Hematopoietic multipotent progenitor cell (in vitro differentiated cells): ENCODE data around the gene PLCB2. TPM values are rescaled to one million over a fixed set of nuclear protein-coding genes. Genes with fewer than 3 reads are reported as not detected.

ENCODE experiments used
- DNase-seq, 3 donors: peaks; one replicate each; pipeline ENCODE4 v3.0.0-alpha.2; 2011 to 2015; ENCODE audit warnings: low read depth in 2 of 3, low spot score in 2 of 3
- total RNA-seq: library from RNA; depleted of rRNA; stranded (reverse); fragments of >200 nt; gene quantifications from one replicate; pipeline ENCODE4 v1.2.3, GENCODE V29; 2012

PLCB2 gene
- total RNA-seq, 1 donor = 123 TPM

DNA sequence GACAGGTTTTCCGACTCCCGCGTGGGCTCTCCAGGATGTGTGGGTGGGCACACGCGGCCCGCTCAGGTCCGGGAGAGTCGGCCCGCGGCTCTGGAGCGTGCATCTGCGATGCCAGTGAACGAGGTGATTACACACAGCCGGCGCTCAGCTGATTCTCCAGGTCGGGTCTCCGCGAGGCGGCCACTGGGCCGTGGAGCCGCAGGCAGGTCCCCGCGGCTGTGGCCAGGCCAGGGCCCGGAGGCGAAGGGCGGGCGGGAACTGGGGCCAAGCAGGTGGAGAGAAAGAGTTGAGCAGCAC, 55.6 kb downstream of the PLCB2 start:
- DNase-seq = no peak

DNA sequence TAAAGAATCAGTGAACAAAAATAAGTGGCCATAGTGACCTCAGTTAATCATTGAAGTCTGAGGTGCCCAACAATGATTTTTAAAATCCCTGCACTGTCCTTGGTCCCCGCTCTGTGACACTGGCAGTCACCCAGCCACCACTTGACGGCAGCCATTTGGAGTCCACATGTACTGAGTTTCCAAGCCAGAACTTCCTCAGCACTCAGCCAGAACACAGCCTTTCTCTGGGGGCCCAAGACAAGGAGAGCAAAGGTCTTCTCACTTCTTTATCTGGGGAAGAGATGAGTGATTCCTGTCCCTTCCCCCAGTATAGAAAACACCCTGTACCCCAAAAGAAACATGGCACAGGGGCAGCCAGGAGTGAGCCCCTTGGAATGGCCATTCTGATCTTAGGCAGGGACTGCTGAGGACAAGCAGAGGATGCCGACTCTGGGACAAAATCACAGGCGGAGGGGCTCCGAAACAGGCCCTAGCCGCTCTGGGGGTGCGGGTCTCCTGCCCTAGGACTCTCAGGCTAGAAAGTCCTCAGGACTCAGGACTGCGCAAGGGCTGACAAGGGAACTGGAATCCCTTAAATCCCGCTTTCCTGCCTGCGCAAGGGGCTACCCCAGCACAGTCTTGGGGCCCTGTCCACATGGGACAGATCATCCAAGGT, 56.1 kb downstream of the PLCB2 start:
- DNase-seq = no peak

DNA sequence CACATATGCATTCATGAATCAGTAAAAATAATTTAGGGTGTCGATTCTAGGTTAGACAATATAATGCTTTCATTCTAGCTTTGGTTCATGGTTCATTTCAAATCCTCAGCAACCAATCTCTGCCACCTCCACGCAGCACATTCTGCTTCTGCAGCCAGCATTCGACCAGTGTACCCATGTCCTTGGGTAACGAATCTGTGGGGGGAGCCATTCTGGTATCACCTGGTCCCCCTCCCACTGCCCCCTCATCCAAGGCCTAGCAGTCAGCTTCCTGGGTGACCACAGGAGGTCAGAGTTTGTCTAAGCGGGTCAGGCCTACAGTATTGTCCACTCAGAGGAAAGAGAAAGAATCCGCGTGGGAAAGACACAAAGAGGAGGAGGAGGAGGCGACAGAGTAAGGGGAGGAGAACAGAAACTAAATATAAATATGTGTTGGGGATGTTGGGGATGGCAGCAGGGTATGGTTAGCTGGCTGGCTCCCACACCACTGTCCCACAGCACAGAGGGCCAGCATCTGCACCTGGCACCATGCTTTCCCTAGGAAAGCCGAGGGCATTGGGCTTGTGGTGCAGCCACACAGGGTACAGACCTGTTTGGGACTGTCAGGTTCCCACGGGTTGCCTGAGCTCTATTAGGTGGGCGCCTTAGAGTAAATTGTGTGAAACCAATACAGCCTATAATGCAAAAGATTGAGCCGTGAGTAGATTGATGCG, 56.8 kb downstream of the PLCB2 start:
- no peak for DNase-seq

DNA sequence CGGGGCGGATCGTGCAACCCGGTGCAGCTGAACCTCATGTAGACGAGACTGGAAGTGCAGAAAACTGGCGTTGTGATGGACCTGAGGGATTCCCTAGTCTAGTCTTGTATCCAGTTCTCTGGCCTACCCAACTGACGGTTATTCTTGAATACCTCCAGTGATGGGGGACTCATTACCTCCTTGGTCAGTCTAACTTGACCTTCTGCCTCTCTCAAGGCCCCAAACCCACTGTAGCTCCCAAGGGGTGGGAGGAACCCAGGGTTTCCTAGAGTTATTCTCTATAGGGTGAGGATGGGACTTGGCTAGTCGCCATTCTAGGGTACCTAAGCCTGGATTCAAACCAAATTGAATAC, 57.5 kb downstream of the PLCB2 start:
- no peak for DNase-seq

DNA sequence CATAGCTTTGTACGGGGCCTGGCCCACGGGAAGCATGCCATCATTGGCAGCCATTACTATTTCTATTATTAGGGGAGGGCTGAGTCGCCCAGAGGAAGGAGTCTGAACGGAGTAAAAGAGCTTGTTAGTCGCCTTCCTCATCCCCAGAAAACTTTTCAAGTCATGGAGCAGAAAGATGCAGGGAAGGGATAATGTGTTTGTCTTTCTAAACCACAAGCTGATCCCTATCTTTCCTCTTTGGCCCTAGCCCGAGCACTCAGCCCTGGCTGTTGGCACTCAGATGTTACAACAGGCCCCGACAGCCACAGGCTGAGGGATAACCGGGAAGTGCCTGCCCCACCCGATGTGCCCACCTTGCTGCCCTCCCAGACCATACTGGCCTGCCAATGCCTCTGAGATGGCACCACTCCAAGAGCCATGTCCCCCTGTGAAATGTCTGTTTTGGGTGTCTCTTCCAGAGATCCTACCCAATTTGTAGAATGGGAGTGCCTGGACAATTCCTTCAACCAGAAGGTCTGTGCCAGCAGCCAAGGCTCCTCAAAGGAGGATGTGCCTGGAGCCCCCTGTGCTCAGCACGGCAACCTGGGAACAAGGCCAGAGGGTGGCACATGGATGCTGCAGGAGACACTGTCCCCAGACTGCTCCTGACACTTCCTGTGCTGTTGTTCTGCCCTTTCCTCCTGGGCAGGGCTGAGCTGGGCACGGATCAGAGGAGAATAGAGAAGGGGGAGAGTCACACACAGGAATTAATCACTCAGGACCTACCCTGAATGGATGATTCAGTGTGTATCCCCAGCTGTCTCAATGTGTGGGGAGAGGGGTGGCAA, 58.0 kb downstream of the PLCB2 start:
- DNase-seq = no peak

DNA sequence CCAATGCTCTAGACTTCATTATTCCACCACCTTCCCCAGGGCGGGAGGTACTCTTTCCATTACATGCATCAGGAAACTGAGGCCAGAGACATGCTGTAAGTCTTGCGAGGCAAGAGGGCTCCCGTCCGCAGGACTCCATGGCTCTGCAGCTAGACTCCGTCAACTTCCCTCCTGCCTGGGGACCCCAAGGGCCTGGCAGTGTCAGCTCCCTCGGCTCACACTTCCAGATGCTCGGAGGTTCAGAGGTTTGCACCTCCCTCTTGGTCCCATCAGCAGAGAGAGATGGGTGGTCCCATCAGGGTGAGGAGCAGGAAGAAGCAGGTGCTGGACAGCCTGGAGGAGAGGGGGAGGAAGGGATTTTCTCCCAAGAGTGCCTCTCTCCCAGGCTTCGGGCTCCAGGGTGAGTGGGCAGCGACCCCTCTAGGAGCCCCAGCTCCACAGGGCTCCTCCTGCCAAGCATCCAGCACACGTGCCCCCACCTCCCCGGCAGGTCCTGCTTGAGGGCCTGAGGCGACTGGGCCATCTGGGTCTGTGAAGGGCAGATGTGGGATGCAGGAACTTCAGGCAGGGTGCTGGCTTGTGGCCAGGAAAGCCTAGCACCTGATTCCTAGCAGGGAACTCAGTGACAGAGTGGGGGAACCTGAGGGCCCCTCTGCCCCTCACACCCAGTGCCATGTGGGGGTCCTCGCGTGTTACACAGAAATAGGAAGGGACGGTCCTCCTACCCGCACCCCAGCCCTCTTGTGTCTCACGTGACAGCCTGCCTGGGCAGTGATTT, 59.5 kb downstream of the PLCB2 start:
- DNase-seq = no peak

DNA sequence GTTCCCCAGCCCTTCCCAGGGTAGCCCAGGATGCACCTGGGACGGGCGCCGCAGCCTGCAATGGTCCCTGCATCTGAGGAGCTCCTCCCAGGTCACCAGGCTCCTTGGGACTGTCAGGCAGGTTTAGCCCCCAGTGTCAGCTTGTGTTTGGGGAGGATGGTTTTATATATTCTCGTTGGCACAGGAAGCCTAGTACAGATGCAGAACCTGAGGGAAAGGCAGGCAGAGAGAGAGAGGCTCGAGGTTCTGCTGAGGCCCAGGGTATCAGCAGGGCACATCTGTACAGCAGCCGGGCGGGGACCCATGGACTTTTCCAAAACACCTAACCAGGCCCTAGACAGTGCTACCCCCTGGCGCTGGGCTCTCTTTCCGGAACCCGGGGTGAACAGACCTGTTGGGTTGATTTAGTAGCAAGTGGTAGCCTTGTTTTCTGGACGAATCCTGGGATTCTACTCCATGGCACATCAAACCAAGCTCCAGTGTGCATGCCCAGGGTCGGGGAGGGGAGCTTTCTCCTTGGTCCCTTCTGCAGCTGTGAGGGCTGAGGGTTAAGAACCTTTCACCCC, 60.2 kb downstream of the PLCB2 start:
- DNase-seq = no peak

DNA sequence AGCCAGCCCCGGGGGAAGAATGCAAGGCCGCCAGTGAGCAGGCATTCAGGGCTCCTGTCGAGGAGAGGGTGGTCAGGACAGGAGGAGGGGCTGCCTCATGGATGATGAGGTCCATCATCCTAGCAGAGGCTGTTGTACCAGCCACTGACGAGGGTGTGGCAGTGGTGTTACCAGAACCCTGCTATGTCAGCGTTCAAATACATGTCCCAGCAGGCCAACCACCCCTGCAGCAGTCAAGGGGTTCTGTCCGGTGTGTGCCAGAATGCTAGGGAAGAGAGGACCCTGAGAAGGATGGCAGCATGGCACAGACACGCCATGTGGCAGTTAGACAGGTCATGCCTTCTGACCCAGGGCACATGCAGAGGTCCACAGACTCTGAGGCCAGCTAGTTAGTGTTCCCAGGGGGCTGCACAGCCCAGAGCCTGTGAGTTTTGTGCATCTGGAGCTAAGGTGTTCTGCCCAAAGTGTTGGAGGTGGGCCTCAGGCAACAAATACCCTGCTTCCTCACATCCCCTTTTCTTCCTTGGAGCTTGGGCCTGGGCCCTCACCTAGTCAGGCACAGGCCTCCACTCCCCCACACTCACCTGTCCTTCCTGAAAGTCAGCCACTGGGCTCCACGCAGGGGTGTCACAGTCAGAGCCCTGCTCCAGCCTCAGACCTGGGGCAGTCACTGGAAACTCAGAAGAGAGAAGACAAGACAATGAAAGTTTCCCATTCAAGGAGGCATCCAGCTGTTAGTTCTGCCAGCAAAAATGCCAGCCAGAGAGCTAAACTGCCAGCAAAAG, 61.0 kb downstream of the PLCB2 start:
- DNase-seq = no peak

DNA sequence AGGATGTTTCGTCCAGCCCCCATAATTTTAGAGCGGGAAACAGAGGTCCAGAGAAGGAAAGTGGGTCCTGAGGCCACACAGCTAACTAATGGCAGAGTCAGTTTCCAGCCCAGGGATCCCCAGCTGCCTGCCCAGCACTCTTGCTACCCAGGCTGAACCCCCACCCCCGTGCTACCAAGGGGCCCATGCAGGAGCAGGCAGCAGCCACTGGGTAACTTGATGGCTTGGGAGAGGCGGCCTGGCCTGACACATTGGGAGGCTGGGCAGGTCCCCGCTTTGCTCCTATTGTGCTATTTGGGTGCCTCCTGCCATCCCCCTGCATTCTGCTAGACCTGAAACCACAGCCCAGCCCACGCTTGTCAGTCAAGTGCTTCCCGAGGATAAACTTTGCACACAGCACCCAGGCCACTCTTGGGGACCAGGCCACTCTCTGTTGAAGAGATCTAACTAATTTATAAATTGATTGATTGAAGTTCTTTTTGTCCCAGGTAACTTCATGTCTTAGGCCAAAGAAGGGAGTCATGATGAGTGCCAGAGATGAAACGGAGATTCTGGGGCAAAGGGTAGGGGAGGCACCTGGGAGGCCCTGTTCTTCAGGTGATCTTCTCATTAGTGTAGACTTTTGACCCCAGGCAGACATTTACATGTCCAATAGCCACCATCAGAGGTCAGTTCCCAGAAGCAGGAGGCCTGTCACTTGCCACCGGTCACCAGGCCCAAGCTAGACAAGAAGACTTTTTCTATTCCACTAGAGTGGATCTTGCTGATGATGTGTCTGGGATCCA, 61.9 kb downstream of the PLCB2 start:
- no peak for DNase-seq

DNA sequence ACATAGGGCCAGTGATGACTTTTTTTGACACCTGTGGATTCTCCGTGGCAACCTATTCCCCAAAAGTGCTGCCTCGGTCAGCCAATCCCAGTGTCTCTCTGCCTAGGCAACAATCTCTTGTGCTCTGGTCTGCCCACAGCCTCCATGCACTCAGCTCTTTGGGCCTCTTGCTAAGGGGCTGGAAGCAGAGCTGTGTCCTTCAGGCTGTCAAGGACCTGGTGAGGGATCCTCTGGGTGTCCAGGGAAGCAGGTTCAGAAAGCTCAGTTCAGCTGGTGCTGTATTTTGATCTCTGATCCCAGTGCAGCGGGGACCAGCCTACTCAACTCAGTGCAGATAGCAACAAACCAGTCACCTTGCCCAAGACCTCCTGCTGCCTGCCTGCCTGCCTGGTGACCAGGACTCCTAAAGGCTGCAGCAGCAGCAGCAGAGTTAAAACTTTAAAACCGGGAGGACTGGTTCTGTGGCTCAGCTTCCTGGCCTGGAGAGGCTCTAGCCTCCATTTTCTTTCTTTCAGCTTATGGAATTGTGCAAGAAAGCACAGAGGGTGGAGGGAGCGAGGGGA, 62.7 kb downstream of the PLCB2 start:
- DNase-seq = no peak

DNA sequence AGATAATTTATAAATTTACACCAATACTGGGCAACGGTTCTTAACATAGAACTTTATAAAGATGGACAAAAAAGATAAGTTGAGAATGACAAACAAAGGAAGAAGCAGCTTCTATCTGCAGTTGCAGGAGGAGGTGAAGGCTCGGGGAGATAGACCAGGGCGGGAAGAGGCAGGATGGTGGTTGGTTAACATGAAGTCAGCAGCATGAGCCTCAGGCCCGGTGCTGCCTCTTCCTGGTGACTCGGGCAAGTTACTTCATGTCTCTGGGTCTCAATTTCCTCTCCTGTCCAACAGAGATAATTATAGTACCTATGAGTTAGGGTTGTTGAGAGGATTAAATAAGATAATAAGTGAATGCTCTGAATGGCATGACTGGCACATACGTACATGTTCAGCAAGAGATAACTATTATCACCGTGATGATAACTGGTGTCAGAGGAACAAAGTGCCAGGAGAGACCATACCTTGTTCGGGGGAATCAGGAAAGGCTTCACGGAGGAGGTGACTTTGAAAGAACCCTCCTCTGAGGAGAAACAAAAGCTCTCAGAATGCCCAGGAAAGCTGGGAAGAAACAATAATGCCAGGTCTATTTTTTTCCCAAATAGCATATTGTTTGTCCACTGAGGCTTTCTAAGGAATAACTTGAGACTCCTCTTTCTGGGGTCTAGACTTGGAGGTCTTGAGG, 64.5 kb downstream of the PLCB2 start:
- no peak for DNase-seq

DNA sequence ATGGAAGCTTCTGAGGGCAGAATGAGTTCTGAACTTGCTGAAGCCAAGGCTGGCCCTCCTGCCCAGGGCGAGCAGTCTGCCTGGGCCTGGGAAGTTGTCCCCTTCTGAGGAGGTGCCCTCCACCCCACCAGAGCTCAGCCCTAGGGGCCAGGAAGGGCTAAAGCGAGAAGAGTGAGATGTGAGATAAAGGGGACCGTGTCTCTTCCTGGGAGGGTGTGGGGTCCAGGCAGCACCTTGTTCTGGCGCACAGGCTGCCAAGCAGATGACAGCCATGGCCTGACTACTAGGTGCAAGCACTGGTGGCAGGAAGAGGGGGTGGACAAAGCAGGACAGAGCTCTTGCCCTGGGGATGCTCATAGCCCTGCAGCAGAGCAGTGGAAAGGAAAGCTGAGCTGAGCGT, 65.1 kb downstream of the PLCB2 start:
- DNase-seq = no peak

DNA sequence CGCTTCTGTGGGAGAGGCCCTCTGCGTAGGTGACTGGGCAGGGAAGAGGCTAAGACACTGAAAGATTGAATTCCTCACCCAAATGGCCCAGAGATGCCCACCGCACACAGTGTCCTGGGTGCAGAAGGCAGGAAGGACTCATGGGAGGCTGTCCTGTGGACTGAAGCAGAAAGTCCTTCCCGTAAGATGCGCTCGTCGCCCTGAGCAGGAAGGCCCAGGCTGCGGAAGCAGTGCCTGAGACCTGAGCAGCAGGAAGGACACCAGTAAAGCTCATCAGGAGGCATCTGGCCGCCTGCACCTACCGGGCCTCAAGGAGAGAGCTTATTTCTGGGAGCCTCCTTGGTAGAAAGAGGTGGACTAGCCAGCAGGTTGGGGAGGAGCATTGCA, 65.5 kb downstream of the PLCB2 start:
- no peak for DNase-seq

DNA sequence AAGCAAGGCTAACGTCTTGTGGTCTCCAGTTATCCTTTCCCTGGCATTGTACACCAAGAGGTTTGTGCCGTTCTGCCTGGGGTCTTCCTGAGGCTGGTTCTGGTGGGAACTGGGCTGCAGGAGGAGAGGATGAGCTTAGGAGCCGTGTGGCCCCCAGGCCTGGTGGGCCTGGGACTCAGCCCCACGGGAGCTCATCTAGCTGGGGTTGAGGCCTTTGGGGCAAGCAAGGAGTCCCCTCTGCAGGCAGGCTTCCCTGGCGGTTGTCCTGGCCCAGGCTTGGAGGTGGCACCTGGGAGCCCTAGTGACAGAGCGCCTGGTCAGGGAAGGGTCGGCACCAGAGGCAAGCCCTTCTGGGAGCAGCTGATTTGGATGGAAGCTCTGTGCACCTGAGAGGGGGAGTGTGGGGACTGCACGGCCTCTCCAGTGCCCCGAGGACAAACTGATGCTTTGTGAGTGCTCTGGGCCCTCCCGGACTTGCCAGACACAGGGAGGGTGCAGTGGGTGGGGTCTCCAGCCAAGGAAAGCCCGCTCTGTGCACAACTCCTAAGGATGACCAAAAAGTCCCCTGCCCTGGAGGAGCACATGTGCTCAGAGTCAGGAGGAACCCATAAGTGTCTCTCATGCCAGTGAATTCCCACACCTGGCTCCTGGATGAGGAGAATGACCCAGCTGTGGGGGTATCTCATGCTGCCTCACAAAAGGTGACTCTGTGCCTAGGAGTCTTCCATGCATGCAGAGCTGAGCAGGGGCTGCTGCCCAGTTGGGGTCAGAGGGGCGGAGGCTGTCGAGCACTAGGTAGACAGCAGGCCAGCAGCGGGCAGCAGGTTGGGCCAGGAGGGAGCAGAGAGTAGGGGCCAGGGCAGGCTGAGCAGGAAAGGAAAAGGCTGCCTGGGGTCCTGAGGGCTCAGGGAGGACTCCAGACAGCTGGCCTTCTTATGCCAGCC, 66.2 kb downstream of the PLCB2 start:
- no peak for DNase-seq

DNA sequence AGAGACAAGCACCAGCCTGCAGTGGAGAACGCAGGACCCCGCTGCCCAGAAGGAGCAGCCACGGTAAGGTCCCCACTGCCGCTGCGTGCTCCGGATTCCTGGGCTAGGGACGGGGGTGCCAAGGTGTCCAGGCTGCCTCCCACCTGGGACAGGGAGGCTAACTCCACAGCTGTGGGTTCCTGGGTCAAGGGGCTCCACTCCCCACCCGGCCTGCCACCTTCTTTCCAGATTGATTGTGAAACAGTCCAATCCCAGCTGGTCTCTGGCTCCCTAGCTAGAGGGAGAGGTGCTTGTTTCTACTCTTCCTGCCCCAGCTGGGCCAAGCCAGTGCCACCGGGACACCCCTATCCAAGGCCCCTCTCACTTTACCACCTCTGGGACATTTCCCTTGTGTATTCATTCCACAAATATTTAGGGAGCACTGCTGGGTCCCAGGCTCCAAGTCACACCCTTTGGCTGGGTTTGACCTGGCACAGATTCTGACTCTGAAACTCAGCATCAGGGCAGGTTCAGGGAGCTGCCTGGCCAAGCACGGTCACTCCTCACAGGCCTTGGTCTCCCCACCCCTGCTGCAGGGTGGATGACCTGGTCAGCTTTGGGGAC, 67.0 kb downstream of the PLCB2 start:
- DNase-seq = no peak

DNA sequence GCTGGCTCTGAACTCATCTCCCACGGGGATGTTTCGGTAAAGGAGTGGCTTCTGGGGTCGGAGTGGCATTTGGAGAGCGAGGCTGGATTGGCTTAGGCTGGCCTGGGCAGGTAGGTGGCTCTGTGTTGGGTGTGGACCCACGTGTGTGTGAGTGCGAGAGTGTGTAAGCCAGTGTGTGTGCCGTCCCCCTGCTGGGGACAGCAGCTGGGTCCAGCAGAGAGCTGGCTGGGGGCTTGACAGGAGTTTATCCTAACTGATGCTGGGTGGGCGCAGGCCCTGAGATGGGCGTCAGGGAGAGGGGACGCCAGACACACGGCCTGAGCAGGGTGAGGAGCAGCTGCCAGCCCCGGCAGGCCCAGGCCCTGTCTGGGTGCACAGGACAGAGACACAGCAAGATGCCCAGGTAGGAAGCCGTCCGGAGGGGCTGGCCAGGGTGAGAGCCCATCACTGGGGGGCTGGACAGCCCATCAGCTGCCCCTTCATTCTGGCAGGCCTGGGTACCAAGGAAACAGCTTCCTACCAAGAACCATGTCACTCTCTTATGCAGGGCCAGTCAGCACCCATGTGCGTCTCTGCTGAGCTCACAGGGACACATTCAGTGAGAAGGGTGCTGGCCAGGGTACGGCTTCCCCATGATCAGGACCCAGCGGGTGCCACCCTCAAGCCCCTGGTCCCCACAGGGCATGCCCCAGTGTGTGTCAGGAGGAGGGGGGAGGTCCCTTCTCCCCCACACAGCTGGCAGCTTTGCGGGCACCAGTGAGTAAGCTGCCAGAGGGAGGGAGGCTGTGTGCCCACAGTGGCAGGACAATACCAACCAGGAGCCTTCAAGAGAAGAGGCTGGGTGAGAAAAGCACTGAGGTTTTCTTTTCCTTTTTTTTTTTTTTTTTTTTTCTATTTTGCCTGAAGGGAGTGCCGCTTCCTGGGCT, 67.8 kb downstream of the PLCB2 start:
- DNase-seq = no peak
